ENCODE data around the gene AP5Z1.
A peak's percentile ranks its signal among the peaks of the same experiment; 100 is the strongest.

The AP5Z1 gene, protein sequence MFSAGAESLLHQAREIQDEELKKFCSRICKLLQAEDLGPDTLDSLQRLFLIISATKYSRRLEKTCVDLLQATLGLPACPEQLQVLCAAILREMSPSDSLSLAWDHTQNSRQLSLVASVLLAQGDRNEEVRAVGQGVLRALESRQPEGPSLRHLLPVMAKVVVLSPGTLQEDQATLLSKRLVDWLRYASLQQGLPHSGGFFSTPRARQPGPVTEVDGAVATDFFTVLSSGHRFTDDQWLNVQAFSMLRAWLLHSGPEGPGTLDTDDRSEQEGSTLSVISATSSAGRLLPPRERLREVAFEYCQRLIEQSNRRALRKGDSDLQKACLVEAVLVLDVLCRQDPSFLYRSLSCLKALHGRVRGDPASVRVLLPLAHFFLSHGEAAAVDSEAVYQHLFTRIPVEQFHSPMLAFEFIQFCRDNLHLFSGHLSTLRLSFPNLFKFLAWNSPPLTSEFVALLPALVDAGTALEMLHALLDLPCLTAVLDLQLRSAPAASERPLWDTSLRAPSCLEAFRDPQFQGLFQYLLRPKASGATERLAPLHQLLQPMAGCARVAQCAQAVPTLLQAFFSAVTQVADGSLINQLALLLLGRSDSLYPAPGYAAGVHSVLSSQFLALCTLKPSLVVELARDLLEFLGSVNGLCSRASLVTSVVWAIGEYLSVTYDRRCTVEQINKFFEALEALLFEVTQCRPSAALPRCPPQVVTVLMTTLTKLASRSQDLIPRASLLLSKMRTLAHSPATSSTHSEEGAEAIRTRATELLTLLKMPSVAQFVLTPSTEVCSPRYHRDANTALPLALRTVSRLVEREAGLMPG

DNA sequence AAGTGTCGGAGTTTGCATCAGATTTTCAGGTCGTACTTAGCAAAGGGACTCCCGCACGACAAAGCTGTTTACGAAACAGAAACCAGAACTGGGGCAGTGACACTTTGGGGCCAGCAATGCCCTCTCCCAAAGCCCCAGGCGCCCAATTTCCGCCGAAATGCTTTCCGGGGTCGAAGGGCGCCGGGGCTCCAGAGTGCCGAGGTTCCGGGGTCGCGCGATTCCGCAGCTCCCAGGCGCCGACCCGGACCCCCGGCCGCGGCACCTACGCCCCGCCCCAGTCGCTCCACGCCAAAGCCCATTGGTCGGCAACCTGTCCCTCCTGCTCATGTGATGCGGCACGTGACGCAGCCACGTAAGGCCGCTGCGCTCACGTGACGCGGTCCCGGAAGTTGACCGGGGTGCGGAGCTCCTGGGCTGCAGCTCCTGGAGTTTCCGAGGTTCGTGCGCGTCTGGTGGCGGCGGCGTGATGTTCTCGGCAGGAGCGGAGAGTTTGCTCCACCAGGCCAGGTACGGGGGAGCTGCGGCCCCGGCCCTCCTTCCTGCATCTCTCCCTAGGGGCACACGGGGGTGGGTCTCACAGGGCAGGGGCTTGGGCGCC is at the start of gene AP5Z1:
AP5Z1 (plus strand) TSS at position 374 of the 598 bp plus-strand sequence; CDS start at position 467, 93 bp downstream.
- peak; percentile 82 for DNase-seq

DNA sequence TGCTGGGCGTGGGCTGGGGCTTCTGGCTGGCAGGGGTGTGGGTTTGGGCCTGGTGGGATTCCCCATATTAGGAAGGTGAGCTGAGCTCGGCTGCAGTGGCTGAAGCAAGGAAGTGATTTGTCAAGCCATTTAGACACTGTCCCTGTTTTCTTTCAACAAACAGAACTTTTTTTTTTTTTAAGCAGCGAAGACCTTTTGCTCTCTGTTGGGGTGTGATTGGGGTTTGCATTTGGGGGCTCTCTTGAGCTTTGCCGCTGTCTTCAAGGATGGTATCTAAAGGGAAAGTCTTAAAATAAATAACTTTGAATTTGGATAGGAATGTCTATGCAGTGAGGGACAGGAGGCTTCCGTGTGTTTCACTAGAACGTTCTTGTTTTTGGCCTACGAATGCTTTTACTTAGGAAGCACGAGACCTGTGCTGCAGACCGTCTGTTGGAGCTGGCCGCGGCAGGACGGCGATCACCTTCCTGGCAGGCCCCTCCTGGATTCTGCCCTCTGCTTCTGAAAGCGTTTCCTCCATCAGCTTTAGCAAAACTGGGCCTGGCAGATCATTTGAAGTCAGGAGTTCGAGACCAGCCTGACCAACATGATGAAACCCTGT is 49.5 kb upstream of the AP5Z1 start:
- DNase-seq = no peak

DNA sequence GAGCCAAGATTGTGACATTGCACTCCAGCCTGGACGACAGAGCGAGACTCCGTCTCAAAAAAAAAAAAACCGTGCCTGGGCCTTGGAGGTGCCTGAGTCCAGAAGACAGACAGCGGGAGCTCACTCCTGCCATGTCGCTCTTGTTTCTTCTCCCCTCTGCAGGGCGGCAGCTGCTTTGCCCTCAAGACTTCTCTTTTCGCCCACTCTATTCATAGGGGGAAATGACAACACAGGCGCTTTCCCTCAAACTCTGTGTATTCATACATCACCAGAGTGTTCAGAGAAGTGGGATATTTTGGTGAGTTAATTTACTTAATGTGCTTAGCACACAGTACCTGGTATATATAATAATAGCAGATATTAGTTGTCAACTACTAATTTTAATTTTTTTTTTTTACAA is 48.9 kb upstream of the AP5Z1 start:
- no peak for DNase-seq

DNA sequence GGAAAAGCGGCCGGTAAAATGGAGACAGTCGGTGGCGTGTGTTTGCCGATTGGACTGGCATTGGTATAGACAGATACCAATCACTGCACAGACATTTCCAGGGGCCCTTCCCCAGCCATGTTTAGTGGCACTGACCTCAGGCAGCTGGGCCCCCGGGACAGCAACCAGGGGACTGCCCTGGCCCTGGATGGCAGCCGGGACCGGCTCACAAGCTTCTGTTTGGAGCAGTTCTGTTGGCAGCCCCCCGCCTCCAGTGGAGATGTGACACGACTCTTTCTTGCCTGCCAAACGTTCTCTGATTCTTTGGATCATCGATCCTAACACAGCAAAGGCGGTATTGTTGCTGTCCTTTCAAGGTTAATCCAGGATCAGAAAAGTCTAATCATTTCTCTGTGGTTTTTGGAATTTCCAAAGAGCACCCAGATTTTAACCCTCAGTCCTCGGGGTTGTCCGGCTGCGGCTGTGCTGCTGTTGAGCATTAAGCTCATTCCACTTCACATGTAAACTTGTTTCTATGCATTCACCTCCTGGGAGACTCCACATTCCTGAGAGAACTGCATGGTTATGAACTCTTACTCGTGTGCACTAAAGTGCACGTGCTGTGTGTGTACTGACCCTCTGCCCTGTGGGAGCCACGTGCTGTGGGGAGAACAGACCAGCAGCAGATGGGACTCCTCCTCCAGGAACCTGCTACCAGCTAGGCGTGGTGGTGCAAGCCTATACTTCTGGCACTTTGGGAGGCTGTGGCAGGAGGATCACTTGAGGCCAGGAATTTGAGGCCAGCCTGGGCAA is 47.3 kb upstream of the AP5Z1 start:
- DNase-seq = no peak

DNA sequence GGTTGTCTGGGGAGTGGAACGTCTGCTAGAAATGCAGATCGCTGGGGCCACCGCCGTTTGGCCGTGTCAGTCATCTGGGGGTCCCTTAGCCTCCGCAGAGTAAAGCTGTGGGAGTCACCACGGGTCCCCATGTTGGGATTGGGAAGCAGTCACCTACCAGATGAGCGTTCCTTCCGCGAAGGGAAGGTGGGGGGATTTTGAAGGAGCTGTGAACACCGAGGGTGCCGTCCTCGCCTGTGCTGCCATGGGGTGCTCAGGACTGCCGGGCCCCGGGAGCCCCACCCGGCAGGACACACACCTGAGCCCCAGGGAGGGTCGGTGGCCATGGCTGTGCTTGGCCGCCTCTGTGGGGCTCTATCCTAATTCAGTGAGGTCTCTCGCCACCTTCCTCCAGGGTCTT is 46.2 kb upstream of the AP5Z1 start:
- no peak for DNase-seq

DNA sequence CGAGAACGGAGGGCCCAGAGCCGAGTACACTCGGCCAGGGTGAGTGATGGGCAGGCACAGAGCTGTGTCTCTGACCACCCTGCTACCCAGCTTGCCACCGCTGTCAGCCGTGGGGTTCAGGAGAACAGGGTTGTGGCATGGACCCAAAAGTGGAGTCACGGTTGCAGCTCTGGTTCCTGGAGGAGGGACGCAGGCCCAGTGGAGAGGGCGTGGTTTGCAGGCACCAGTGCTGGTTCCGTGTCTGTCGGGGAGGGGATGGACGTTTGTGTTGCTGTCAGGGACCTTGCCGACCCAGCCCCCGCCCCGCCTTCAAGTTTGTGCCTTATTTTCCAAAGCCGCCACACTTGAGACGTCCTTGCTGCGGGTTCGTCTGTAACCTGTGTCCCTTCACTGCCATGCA is 45.1 kb upstream of the AP5Z1 start:
- DNase-seq = no peak

DNA sequence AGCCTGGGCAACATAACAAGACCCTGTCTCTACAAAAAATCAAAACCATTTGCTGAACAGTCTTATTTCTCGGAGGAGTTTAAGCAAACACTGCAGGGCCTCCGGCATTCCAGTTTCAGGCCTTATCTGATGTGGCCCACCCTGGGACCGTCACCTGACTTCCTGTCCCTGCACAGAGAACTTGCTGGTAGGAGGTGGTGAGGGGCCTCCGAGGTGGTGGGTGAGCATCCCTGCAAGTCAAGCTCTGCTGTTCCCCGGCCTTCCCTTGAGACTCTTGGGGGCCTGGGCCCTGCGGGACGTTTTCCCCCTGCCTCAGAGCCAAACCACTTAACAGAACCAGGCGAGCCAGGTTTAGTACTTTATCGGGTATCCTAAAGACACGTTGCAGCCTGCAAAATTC is 44.5 kb upstream of the AP5Z1 start:
- no peak for DNase-seq

DNA sequence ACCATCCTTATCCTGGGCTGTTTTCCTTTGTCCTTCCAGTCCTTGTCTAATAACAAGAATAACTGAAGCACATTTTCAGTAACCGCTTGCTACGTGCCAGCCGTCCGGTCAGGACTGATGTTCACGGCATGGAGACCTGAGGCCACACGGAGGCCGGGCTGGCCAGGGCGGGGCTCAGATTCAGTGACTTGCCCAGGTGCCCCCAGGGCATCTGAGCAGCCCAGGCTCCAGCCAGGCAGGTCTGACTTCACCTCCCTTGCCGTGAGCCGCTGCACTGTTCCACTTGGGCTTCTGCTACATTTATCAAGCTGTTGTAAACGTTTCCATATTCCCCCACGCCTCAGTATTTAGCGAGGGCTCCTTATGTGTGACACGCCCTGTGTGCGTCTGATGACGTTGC is 43.6 kb upstream of the AP5Z1 start:
- no peak for DNase-seq

DNA sequence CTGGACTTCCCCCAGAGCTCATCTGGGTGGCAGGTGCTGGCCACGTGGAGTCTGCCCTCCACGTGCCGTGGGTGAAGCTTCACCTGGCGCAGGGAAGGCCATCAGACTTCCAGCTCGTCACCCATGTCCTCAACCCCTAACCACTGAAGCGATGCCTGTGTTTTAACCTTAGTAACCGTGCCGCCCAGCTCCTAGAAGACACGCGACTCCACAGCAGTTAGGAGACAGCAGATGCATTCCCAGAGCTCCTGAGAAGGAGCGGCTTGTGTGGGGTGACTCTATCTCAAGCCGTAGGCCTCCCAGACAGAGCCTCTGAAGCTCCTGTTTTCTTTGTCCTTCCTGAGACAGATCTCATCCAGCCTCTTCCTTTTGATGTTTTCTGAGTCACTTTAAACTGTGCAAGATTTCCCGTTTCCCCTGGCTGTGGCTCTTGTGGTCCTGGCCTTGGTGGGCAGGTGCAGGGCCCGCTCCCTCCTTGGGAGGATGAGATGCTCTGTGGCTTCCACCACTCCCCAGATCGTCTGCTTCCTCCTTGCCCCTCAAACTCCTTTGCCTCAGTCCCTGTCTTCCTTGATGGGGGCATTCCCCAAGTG is 41.4 kb upstream of the AP5Z1 start:
- DNase-seq = no peak

DNA sequence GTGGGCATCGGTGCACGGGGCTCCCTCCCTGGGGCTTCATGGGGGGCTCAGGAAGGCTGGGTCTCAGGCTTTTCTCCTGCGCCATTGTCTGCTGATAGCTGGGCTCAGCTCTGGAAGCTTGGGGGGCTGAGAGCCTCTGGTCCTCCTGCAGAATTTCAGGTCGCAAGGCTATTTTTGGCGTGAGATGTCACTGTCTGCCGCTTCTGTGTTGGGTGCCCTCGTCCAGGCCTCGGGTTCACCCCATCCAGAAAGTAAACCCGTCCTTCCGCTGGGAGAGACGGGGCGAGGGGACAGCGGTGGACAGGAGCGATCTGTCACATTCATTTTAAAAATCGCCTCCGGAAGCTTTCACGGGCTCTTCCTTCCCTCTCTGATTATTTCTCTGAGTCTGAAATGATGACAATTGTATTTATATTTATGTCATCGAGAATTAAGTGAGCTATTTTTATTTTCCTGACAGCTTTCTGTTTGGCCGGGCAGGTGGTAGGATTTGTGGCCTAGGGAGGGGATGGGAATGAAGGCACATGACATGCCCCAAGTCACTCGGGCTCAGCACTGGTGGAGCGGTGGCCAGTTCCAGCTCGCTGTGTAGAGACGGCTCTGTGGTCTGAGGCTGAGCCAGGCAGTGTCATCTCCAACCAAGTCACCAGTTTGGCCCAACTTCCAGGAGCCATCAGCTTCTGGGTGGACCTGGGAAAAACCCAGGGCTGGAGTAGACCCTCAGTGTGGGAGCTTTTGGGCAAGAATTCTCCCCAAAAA is 40.7 kb upstream of the AP5Z1 start:
- no peak for DNase-seq

DNA sequence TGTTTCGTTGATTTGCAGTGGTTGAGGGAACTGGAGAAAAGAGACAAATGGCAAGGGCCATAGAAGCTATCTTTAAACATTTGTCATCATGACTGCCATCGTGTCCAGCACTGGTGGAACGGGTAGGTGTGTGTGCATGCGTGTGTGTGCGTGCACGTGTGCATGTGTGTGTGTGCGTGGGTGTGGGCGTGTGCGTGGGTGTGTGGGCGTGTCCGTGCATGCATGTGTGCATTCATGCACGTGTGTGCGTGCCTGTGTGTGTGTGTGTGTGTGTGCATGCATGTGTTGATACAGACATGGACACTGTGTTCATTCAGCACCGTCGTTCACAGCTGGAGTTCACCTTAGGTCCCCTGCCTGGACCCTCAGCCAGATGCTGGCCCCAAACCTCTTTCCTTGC is 38.1 kb upstream of the AP5Z1 start:
- no peak for DNase-seq

DNA sequence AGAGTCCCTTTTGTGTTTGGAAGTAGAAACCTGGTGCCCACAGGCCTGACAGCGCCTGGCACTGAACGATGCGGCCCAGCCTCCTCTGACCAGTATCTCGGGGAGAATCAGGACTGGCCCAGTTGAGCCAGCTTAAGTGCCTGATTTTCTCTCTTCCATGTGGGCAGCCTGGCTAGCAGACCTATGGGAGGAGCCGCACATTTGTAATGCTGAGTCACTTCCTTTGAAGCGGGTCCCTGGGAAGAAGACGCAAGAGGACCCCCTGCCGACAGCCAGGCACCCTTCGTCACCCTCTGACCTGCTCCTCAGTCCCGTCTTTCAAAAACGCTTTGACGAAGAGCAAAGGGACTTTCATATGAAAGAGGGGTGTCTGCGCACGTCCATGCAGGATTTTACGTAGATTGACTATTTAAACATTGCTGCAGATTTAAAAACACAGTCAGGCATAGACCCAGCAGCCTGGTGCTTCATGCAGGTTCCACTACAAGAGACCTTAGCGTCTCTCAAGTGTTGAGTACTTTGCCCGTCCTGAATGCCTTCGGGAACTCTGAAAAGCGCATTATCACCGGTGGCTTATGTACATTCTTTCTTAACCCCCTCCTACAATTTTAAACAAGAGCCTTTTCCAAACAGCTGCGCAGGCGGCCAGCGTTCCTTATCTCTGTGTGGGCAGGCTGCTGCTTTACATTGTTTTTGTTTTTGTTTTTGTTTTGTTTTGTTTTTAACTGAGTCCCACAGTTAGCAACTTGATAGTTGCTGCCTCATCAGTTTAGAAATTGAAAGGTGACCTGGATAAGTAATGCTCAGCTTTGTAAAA is 36.5 kb upstream of the AP5Z1 start:
- no peak for DNase-seq

DNA sequence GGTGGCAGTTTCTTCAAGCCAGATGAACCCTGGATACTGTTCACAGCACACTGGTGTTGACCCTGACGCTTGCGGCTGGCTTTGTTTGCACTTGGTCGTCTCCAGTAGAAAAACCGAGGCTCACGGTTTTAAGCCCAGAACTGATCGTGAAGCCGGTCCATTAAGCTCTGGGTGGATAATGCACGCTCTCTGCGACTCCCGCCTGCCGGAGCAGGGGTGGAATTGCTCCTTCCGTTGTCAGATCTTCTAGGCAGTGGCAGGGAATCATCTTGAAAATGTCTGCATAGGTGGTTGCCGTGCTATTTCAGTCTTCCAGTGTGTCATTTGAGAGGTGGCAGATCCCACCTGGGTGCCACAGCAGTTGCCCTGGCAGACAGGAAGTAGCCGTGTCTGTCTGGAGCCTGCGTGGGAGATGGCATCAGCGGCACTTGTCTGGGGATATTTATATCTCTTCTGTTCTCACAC is 35.9 kb upstream of the AP5Z1 start:
- no peak for DNase-seq

DNA sequence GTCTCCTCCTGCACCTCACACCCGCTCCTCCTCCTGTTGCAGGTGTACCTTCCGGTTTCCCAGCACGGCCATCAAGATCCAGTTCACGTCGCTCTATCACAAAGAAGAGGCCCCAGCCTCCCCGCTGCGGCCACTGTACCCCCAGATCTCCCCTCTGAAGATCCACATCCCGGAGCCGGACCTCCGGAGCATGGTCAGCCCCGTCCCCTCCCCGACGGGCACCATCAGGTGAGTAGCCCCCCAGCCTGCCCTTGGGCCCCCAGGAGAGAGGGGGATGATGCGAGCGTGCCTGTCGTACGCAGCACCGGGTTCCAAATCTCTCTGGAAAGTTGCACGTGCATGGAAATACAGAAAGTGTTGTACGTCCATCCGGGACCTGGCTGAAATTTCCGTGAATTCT is 34.6 kb upstream of the AP5Z1 start:
- no peak for DNase-seq

DNA sequence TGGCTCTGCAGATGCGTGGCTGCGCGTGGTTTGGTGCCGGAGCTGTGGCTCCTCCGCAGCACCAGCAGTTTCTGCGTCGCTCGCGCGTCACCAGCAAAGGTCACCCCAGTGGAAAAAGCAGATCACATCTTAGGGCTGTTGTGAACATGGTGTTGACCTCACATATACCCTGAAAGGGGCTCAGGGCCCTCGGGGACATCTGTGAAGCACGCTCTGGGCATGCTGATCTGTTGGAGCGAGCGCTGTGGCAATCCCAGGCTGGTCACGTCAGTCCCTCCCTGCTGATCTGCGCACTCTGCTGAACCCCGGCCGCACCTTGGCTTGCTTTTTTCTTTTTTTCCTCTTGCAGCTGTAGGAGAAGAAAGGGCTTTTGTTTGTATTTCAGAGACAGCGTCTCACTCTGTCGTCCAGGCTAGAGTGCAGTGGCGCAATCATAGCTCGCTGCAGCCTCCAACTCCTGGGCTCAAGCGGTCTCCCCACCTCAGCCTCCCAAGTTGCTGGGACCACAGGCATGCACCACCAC is 33.3 kb upstream of the AP5Z1 start:
- DNase-seq = no peak

DNA sequence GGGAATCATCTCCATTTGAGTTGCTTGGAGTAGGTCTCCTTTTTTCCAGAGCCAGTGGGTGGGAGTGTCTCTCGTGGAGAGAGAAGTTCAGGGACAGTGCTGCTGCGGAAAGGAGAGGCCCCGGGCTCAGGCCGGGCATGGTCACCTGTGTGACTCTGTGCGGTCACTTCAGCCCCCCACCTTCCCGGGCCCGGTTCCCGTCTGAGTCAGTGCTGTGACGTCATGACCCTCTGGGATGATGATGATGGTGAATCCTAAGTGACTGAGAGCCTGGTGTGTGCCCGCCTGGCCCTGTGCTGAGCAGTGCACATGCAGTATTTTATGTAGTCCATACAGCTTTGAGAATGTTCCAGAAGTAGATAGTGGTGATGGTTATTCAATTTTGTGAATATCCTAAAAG is 32.6 kb upstream of the AP5Z1 start:
- no peak for DNase-seq

DNA sequence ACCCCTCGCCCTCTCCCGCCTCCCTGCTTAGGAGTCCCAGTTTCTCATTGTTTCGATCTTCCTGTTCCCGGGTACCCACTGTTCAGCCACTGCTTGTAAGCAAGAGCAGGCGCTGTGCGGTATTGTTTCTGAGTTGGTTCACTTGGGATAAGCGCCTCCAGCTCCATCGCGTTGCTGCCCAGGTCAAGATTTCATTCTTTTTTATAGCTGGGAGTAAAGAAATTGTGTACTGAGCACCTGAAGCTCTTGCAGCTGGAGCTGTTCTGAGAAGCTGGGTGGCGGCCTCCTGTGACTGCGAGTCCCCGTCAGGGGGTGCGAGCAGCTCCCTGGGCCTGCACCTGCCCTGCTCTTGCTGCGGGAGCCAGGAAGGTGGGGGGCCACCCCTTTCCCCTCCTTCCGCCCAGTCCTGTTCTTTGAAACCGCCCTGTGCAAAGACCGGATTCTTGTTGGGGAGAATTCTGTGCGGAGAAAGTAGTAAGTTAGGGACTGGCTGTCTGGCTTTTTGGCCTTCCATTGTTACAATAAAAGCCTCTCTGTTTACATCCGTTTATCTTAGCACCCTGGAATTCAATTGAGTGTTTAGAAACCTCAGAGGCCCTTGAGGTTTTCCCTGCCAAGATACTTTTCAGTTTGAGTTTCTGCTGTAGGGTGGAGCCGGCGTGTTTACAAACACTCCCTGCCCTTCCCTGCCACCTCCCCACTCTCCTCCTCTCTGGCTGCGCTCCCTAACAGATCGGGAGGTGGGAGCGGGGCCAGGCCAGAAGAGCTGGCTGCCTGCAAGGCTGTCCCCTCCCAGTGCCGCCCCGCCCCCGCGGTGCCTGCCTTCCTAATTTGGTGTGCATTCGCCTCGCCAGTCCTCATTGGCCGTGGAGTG is 30.8 kb upstream of the AP5Z1 start:
- DNase-seq = peak; percentile 86

DNA sequence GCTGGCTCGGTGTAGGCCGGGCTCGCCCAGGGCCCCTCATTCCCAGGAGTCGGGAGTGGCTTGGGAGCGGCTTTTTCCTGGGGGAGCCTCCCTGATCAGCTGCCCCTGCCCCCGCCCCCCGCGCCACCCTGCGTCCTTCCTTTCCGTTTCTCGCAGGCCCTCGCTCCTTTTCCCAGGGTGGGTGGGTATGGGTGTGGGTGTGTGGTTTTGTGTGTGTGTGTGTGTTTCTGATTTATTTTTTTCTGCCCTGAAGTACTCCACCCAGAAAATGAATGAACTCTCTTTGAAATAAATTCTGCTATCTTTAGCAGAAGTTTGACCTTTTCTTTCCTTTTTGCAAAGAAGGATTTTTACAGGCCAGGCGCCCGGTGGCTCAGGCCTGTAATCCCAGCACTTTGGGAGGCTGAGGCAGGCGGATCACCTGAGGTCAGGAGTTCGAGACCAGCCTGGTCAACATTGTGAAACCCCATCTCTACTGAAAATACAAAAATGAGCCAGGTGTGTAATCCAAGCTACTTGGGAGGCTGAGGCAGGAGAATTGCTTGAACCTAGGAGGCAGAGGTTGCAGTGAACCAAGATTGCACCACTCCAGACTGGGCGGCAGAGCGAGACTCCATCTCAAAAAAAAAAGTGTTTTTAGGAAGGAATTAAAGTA is 30.0 kb upstream of the AP5Z1 start:
- no peak for DNase-seq
